Frontal cortex (tissue), 4 donors: ENCODE measurements around the gene COG4. TPM values are rescaled to one million over a fixed set of nuclear protein-coding genes. Genes with fewer than 3 reads are reported as not detected.
"Not testable (repeated sequence)": the region's sequence is repeated elsewhere in the genome, so short reads cannot be mapped to it uniquely, and the experiment has no call there.

ENCODE experiments used
- DNase-seq, 2 donors: peaks; one replicate each; pipeline ENCODE4 v3.0.0; 2012; ENCODE audit warnings: low spot score in 2 of 2
- FAIRE-seq: peaks from 2 replicates; lab custom pipeline; 2012; peaks lifted over from hg19 to GRCh38; lab: Jason Lieb, UNC
- total RNA-seq: library from RNA; depleted of rRNA; stranded (reverse); fragments of >200 nt; gene quantifications from one replicate; pipeline ENCODE4 v1.2.3, GENCODE V29; 2014
- donor health status: control.
- donor health status: control.
- donor health status: control.

COG4 gene
- total RNA-seq, 1 donor from 2014 or later, result 45.7 TPM

GRCh38 chr16:70529051-70529777 is 5.9 kb upstream of the COG4 start:
- DNase-seq (peak in 1 of 2 donors; percentile 42), FAIRE-seq (no peak)

DNA sequence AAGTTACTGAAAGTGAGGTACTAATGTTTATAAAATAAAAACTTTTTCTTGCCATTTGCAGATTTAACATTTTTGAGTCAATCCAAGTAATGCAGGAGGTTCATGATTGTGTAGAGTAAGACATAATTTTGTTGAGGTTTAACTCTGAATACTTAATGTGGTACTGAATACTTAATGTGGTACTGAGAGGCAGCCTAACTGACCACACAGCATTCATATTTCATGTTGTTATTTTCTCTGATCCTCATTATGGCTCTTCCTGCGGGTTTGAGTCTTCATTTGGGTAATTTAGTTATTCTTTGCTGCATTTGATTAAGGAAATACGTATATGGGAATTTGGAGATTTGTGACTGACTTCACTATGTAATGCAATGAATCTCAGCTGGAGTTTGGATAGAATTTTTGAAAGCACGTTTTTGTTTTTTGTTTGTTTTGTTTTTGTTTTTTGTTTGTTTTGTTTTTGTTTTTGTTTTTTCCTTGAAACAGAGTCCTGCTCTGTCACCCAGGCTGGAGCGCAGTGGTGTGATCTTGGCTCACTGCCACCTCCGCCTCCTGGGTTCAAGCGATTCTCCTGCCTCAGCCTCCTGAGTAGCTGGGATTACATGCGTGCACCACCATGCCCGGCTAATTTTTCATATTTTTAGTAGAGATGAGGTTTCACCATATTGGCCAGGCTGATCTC is 4.1 kb upstream of the COG4 start:
- no peak for DNase-seq
- FAIRE-seq, result no peak

DNA sequence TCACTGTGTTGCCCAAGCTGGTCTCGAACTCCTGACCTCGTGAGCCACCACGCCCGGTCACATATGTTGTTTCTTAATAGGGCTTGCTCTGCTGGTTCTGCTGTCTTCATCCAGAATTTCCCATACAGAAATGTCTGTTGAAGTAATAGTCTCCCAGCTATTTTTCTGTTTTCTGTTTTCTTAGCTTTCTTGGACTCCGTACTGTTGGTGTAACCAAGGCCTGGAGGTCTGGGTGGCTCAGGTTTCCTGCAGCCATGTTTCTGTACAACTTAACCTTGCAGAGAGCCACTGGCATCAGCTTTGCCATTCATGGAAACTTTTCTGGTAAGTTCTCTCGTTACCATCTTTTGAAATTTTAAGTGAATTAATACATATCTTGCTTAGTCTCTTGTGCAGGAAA is 3.0 kb upstream of the COG4 start:
- DNase-seq (no peak), FAIRE-seq (no peak)

GRCh38 chr16:70524399-70524825 is 1.1 kb upstream of the COG4 start:
- DNase-seq, FAIRE-seq: not testable (repeated sequence)

GRCh38 chr16:70523743-70524398 is 517 bp upstream of the COG4 start, which contains the start of gene SF3B3:
TSS of gene SF3B3 (plus strand) at chr16:70523816. CDS start at chr16:70526657, 2,841 bp downstream.
- DNase-seq (peak; percentile 40 to 60), FAIRE-seq (no peak)

- no peak for FAIRE-seq
- no peak for DNase-seq
Observed at GRCh38 chr16:70522216-70523075, 908 bp downstream of the COG4 start.

GRCh38 chr16:70520612-70521297 is 2.6 kb downstream of the COG4 start:
- FAIRE-seq, result no peak
- DNase-seq, result no peak

- DNase-seq (no peak), FAIRE-seq (no peak)
Observed at GRCh38 chr16:70512456-70512855, 10.9 kb downstream of the COG4 start.

DNA sequence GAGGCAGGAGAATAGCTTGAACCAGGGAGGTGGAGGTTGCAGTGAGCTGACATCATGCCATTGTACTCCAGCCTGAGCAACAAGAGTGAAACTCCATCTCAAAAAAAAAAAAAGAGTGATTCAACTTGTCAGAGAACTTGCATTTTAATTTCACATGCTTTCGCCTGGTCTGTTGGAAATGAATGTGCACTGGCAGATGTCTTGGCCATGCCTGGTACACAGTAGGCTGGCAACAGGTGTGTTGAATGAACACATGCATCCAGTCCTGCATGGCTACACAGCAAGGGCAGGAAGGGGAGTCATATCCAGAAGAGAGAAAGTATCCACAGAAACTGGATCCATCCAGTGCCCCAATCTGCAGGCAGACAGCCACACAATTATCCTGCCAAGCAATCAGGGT is 11.5 kb downstream of the COG4 start:
- FAIRE-seq (no peak), DNase-seq (no peak)

DNA sequence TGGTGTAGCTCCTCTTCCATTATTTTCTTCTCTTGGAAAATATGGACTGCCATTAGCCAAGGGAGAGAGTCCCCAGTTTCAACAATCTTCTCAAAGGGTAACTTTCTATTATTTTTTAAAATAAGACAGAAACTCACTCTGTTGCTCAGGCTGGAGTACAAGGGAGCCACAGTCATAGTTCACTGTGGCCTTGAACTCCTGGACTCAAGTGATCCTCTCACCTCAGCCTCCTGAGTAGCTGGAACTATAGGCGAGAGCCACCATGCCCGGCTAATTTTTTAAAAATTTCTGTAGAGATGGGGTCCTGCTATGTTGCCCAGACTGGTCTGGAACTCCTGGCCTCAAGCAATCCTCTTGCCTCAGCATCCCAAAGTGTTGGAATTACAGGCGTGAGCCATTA is 13.1 kb downstream of the COG4 start:
- no peak for DNase-seq
- no peak for FAIRE-seq

GRCh38 chr16:70508752-70509151 is 14.6 kb downstream of the COG4 start:
- FAIRE-seq (no peak), DNase-seq (no peak)

- no peak for DNase-seq
- no peak for FAIRE-seq
Observed at GRCh38 chr16:70496513-70496912, 26.8 kb downstream of the COG4 start.

DNA sequence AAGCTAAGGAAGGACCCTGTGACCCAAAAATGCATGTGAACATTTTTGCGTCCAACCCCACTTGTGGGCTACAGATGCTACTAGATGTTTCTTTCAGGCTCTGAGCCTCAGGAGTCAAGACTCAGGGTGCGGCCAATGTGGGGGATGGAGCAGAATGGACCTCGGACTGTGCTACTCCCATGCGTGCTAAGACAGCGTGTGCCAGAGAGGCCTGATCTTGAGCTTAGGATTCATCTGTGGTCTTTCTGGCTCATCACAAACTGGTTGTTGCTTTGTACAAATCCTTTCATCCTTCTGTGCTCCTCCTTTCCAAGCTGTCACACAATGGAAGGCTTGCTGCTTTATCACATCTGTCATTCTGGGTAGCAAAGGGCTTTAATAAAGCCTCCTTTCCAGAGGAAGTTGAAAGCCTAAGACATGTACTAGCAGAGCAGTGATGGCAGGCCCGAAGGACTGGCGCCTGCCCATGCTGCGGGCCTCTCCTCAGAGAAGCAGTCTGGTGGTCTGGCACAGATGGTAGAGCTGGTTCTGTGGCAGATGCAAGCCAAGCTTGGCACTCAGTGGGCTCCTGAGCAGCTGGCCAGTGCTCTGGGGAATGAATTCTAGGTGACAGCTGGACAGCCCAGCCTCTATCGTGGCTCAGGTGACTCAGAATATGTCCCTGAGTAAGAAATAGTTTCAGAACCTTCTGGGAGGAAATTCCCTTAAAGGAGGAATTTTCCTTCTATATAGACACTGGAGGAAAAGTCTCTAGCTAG is 27.8 kb downstream of the COG4 start:
- no peak for DNase-seq
- FAIRE-seq, result no peak

DNA sequence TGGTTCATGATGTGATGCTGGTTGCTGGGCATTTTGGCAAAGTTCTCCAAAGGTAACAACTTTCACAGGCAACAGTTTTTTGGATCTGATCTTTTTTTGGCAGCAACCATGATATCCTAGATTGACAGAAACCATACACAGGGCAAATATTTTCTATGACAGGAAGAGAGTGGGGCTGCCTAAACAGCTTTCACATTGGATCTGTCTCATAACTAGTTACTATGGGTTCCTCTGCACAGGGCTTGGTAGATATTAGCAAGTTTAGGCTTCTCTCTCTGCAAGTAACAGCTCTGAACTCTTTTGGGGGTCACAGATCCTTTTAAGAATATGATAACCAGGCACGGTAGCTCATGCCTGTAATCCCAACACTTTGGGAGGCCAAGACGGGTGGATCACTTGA is 28.6 kb downstream of the COG4 start:
- DNase-seq, result no peak

GRCh38 chr16:70494202-70494770 is 29.1 kb downstream of the COG4 start:
- DNase-seq (no peak), FAIRE-seq (no peak)

More for the DNA sequence above, 28.6 kb downstream of the COG4 start:
- FAIRE-seq, result no peak

GRCh38 chr16:70493802-70494201 is 29.6 kb downstream of the COG4 start:
- FAIRE-seq (no peak), DNase-seq (no peak)

DNA sequence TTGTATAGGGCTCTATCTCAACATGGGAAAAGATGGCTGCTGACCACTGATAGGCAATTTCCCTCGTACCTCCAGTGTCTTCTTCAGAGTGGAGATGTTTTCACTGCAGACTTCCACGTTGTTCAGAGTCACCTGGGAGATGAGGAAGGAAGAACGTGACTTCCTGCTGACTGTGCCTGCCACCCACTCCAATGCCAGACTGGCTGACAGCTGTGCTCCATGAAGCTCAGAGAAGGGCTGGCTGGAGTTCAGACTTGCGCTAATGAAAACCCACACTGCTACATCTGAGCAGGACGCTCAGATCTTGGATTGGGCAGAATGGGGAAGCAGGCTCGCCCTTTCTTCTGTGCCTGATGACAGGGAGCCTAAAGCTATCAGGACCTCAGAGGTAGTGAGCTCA is 33.1 kb downstream of the COG4 start:
- FAIRE-seq (no peak), DNase-seq (no peak)

- DNase-seq (no peak), FAIRE-seq (no peak)
Observed at GRCh38 chr16:70484867-70485266, 38.5 kb downstream of the COG4 start.
